ENCODE results near the gene ZSCAN2.

GRCh38 chr15:84653584-84653909, 52.7 kb downstream of the ZSCAN2 start:
- TF ChIP-seq TAF1 (IDR thresholded peaks at IDR 0.05; ENCODE audit: borderline replicate concordance, insufficient read depth, low read length) (no peak), SIN3A (IDR thresholded peaks at IDR 0.05; ENCODE audit: borderline replicate concordance, insufficient read depth, low read length) (no peak), REST (IDR thresholded peaks at IDR 0.05; ENCODE audit: insufficient read depth in 1 of 2, low read depth in 2 of 2, low read length in 2 of 2) (no peak)

All from PFSK-1 (cell line).